Stimulated activated CD4-positive, alpha-beta T cell treated with anti-CD3 and anti-CD28 coated beads, Interleukin-2, amount 100 ng/mL, for 24 hours (primary cell): ENCODE data around the gene CST11.

Source experiments
- DNase-seq, 2 donors: peaks; one replicate each; pipeline ENCODE4 v3.0.0-alpha.2; 2020

CST11 gene

GRCh38 chr20:23419995-23420901, 32.4 kb downstream of the CST11 start:
- DNase-seq = peak; percentile 59 to 60

- no peak for DNase-seq
These were observed 33.0 kb downstream of the CST11 start for GRCh38 chr20:23419657-23419994.

- DNase-seq = no peak
These were observed 34.8 kb downstream of the CST11 start for GRCh38 chr20:23417861-23418260.

GRCh38 chr20:23415959-23416583, 36.6 kb downstream of the CST11 start:
- DNase-seq = no peak

GRCh38 chr20:23415555-23415954, 37.1 kb downstream of the CST11 start:
- DNase-seq = no peak

GRCh38 chr20:23414526-23415188, 38.0 kb downstream of the CST11 start:
- no peak for DNase-seq

GRCh38 chr20:23413862-23414422, 38.7 kb downstream of the CST11 start:
- no peak for DNase-seq

- no peak for DNase-seq
These were observed 40.6 kb downstream of the CST11 start for GRCh38 chr20:23412026-23412425.

- DNase-seq = no peak
These were observed 41.6 kb downstream of the CST11 start for GRCh38 chr20:23410916-23411695.

GRCh38 chr20:23409800-23410199, 42.9 kb downstream of the CST11 start:
- DNase-seq = no peak

- DNase-seq = no peak
These were observed 43.7 kb downstream of the CST11 start for GRCh38 chr20:23408957-23409356.

GRCh38 chr20:23407781-23408464, 44.8 kb downstream of the CST11 start:
- DNase-seq = no peak

GRCh38 chr20:23406880-23407279, 45.8 kb downstream of the CST11 start:
- DNase-seq = no peak

GRCh38 chr20:23404196-23404595, 48.5 kb downstream of the CST11 start:
- no peak for DNase-seq

GRCh38 chr20:23403751-23404150, 48.9 kb downstream of the CST11 start:
- no peak for DNase-seq

GRCh38 chr20:23401051-23401450, 51.6 kb downstream of the CST11 start:
- no peak for DNase-seq
